Panc1 (cell line): ENCODE results near the gene AGAP1. TPM values are rescaled to one million over a fixed set of nuclear protein-coding genes. Genes with fewer than 3 reads are reported as not detected.

Source experiments
- ATAC-seq: fragments of 200-7000 bp; cut with Tn5 transposase; 2 replicates; pipeline ENCODE4 v1.9.1; 2020; ENCODE audit warnings: mild to moderate bottlenecking, moderate library complexity
- BruUV-seq: library from RNA; stranded (reverse); fragments of 400-500 nt; replicated peaks from 2 replicates; lab custom pipeline; 2021; lab: Mats Ljungman, UMichigan
- CTCF ChIA-PET: fragments of 300-600 bp; sonication (Branson Sonifier 250); formaldehyde crosslinking; loops from one replicate; lab custom pipeline; 2022; ENCODE audit warnings: antibody characterized with exemption; lab: Charles Lee
- POLR2A ChIA-PET: fragments of 300-600 bp; sonication (Branson Sonifier 250); formaldehyde crosslinking; loops from one replicate; lab custom pipeline; 2022; ENCODE audit warnings: antibody characterized with exemption; lab: Charles Lee
- DNase-seq: peaks from one replicate; pipeline ENCODE4 v3.0.0-alpha.2; 2010; ENCODE audit warnings: low read depth, low spot score
- H3K27ac ChIP-seq: 2 replicates; pipeline ENCODE4 v1.5.1; 2011; ENCODE audit warnings: mild to moderate bottlenecking, low read length, inconsistent platforms
- H3K27me3 ChIP-seq: fragments of 200-500 bp; sonication (Bioruptor generic); 2 replicates; pipeline ENCODE4 v1.6.0; 2014; ENCODE audit warnings: low read length, inconsistent platforms; ENCODE audit not compliant: control insufficient read depth, insufficient read depth
- H3K36me3 ChIP-seq: fragments of 200-500 bp; sonication (Bioruptor generic); 2 replicates; pipeline ENCODE4 v1.5.1; 2014; ENCODE audit warnings: inconsistent platforms, mild to moderate bottlenecking, low read length, moderate library complexity; ENCODE audit not compliant: control insufficient read depth, insufficient read depth
- H3K4me1 ChIP-seq: 2 replicates; pipeline ENCODE4 v1.5.1; 2011; ENCODE audit warnings: inconsistent platforms, mild to moderate bottlenecking, low read length, moderate library complexity; ENCODE audit not compliant: control insufficient read depth, insufficient read depth
- H3K4me3 ChIP-seq, 2 experiments: 2 replicates each; pipeline ENCODE4 v1.5.1; 2011 to 2012; ENCODE audit warnings: low read depth in 2 of 2, low read length in 2 of 2, mild to moderate bottlenecking in 2 of 2, inconsistent platforms in 1 of 2, moderate library complexity in 1 of 2
- H3K9me3 ChIP-seq: fragments of 200-500 bp; sonication (Bioruptor generic); 2 replicates; pipeline ENCODE4 v1.5.1; 2014; ENCODE audit warnings: low read depth, mild to moderate bottlenecking, inconsistent platforms, low read length, moderate library complexity; ENCODE audit not compliant: control insufficient read depth, insufficient read depth
- CTCF ChIP-seq: fragments of 450-650 bp; IDR thresholded peaks from 2 replicates; pipeline ENCODE4 v1.5.1; 2017; ENCODE audit warnings: mild to moderate bottlenecking
- POLR2AphosphoS5 ChIP-seq: IDR thresholded peaks from 2 replicates; pipeline ENCODE4 v1.6.1; 2012; ENCODE audit warnings: mild to moderate bottlenecking, low read depth, low read length, moderate library complexity
- REST ChIP-seq, 2 experiments: IDR thresholded peaks; 2 replicates each; pipeline ENCODE4 v1.6.1; 2011 to 2012; ENCODE audit warnings: low read depth in 2 of 2, control low read depth in 1 of 2, low read length in 1 of 2, mild to moderate bottlenecking in 1 of 2, moderate library complexity in 1 of 2; ENCODE audit not compliant: insufficient read depth in 1 of 2
- SIN3A ChIP-seq: IDR thresholded peaks from 2 replicates; pipeline ENCODE4 v1.6.1; 2012; ENCODE audit warnings: low read depth, mild to moderate bottlenecking, low read length, moderate library complexity, borderline replicate concordance; ENCODE audit not compliant: insufficient read depth
- TCF7L2 ChIP-seq: IDR thresholded peaks from 2 replicates; pipeline ENCODE4 v1.6.1; 2011; ENCODE audit warnings: mild to moderate bottlenecking, low read depth, low read length, inconsistent platforms
- in situ Hi-C: cut with HindIII; loops from 2 replicates; pipeline ENCODE4 v1.10.0; 2016; ENCODE audit warnings: low sequenced_read_pairs, low pct_unique_long_range_greater_than_20kb
- intact Hi-C: fragments of 100-400 bp; cut with micrococcal nuclease; formaldehyde crosslinking; loops from one replicate; pipeline ENCODE4 v1.10.0; 2022; ENCODE audit not compliant: unreplicated experiment
- total RNA-seq: library from RNA; stranded (reverse); gene quantifications from one replicate; pipeline ENCODE4 v1.2.1, GENCODE V29; 2021; ENCODE audit not compliant: unreplicated experiment

Gene AGAP1
- total RNA-seq, 1 experiment from 2014 or later = 38.9 TPM

GRCh38 chr2:235582081-235582686, 88.3 kb downstream of the AGAP1 start (continued):
- TF ChIP-seq CTCF = no peak

GRCh38 chr2:235582729-235583128, 88.9 kb downstream of the AGAP1 start:
- intact Hi-C loops (no loop called here), in situ Hi-C loops (no loop called here)
- TF ChIP-seq SIN3A (no peak), CTCF (no peak), REST (IDR thresholded peaks at IDR 0.05; ENCODE audit: insufficient read depth in 1 of 2, low read depth in 2 of 2, low read length in 1 of 2) (no peak), TCF7L2 (no peak), POLR2AphosphoS5 (no peak)
- CTCF ChIA-PET = no interaction called here
- no peak for ATAC-seq
- Histone ChIP-seq H3K36me3 (no peaks in the 10 kb centered on the region), H3K4me1 (no peaks in the 10 kb centered on the region), H3K4me3 (no peak overlapping the region), H3K27me3 (no peaks in the 10 kb centered on the region), H3K27ac (no peak overlapping the region), H3K9me3 (no peaks in the 10 kb centered on the region)
- BruUV-seq = no TSS peak
- no peak for DNase-seq
- POLR2A ChIA-PET = no interaction called here

- intact Hi-C loops = no loop called here
- H3K4me3 ChIP-seq = no peak overlapping the region
- H3K36me3 ChIP-seq = no peaks in the 10 kb centered on the region
- no peak overlapping the region for H3K27ac ChIP-seq
- DNase-seq = no peak
- in situ Hi-C loops = no loop called here
- H3K9me3 ChIP-seq = no peaks in the 10 kb centered on the region
- no peaks in the 10 kb centered on the region for H3K4me1 ChIP-seq
- no peaks in the 10 kb centered on the region for H3K27me3 ChIP-seq
- POLR2A ChIA-PET = no interaction called here
- no peak for ATAC-seq
- no TSS peak for BruUV-seq
- TF ChIP-seq TCF7L2 (no peak), POLR2AphosphoS5 (no peak), SIN3A (no peak), REST (IDR thresholded peaks at IDR 0.05; ENCODE audit: insufficient read depth in 1 of 2, low read depth in 2 of 2, low read length in 1 of 2) (no peak), CTCF (no peak)
- CTCF ChIA-PET = no interaction called here
Observed at GRCh38 chr2:235583144-235583543, 89.3 kb downstream of the AGAP1 start.
